ENCODE results near the gene MRPL2. TPM values are rescaled to one million over a fixed set of nuclear protein-coding genes. Genes with fewer than 3 reads are reported as not detected.

The MRPL2 gene
- total RNA-seq, 2 experiments from 2014 or later = 87.7 to 95.1 TPM

DNA sequence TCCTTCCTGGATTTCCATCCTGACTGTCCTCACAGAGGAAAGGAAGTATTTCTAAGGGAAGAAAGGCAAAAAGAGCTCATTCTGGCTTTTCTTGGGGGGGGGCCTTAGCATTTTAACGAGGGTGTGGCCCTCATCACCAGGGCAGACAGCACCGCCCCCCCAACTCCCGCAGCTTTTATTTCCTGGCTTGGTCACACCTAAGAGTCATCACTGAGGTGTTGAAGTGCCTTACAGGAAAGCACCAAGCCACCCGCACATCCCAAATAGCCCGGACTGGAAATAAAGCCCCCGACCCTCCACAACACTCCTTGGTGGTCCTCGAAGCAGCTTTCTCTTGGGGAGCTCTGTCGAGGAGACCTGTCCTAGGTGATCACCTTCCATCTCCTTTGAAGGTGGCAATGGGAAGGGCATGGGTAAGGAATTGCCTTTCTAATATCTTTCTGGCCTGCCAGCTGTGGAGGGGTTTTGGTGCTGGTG lies 18.1 kb upstream of the MRPL2 start:
- Mint-ChIP-seq H3K4me1 (ENCODE audit: low read depth) (peaks cover 7% of the 10 kb centered on the region), H3K9me3 (no peaks in the 10 kb centered on the region), H3K27me3 (ENCODE audit: low read depth) (peaks cover 14% of the 10 kb centered on the region), H3K4me3 (peak overlapping the region; percentile 65), H3K27ac (no peak overlapping the region), H3K36me3 (ENCODE audit: low read depth) (no peaks in the 10 kb centered on the region)
- CTCF ChIA-PET = interaction anchor here (0.5 to 2.9 kb wide), 3 partner anchors 25 to 175 kb away, joined by 3 to 16 read pairs (median 4); no protein-coding TSS in a partner anchor
- intact Hi-C loops (cut with micrococcal nuclease) = loop anchor here (10.0 kb wide), 1 partner anchor 427 kb away; no protein-coding TSS in a partner anchor
- no peak for DNase-seq

GRCh38 chr6:43076464-43077332 lies 17.5 kb upstream of the MRPL2 start:
- intact Hi-C loops (cut with micrococcal nuclease) = loop anchor here (10.0 kb wide), 1 partner anchor 428 kb away; no protein-coding TSS in a partner anchor
- no peaks in the 10 kb centered on the region for H3K36me3 Mint-ChIP-seq (ENCODE audit: low read depth)
- no peak for DNase-seq
- H3K9me3 Mint-ChIP-seq = no peaks in the 10 kb centered on the region
- peaks cover 7% of the 10 kb centered on the region for H3K4me1 Mint-ChIP-seq (ENCODE audit: low read depth)
- peaks cover 14% of the 10 kb centered on the region for H3K27me3 Mint-ChIP-seq (ENCODE audit: low read depth)
- H3K4me3 Mint-ChIP-seq = peak overlapping the region; percentile 65
- CTCF ChIA-PET = interaction anchor here (0.5 to 2.9 kb wide), 3 partner anchors 26 to 175 kb away, joined by 3 to 16 read pairs (median 4); no protein-coding TSS in a partner anchor
- no peak overlapping the region for H3K27ac Mint-ChIP-seq

DNA sequence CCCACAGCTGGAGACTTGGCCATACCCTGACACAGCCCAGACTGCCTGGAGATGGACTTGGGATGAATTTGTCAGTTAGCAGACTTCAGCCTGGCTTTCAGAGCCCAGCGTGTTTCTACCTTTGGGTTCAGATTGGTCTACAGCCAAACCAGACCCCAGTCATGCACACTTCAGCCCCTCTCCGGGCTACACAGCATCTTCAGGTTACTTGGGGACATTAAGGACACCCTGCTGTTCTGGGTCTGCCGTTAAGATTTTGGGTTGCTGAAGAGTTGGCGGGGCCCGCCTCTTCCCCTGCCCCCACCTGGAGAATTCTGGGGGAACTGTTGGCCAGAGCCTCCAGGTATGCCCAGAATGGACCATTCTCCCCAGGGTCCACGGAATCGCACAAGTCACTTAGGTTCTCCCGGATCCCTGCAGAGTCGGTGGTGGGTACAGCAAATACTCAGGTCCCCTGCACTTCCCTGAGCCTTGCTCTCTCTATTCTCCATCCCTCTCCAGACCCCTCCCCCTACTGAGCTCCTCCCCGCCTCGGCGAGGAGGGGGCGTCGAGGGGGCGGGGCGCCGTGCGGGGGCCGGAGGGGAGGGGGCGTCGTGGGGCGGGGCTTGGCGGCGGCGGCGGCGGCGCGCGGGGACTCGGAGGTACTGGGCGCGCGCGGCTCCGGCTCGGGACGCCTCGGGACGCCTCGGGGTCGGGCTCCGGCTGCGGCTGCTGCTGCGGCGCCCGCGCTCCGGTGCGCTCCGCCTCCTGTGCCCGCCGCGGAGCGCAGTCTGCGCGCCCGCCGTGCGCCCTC lies 16.6 kb upstream of the MRPL2 start, which contains the start of gene PTK7:
Gene PTK7, plus strand, starts transcription at position 645 of the 794 bp plus-strand sequence. CDS start 175 bp downstream, outside the sequence.
- peaks cover 7% of the 10 kb centered on the region for H3K4me1 Mint-ChIP-seq (ENCODE audit: low read depth)
- H3K36me3 Mint-ChIP-seq (ENCODE audit: low read depth) = no peaks in the 10 kb centered on the region
- intact Hi-C loops (cut with micrococcal nuclease) = loop anchor here (10.0 kb wide), 1 partner anchor 429 kb away; no protein-coding TSS in a partner anchor
- H3K4me3 Mint-ChIP-seq = peak within 1 kb of the TSS; percentile 65
- no peak within 1 kb of the TSS for H3K27ac Mint-ChIP-seq
- DNase-seq = peak; percentile 33
- H3K27me3 Mint-ChIP-seq (ENCODE audit: low read depth) = peaks cover 14% of the 10 kb centered on the region
- CTCF ChIA-PET = interaction anchor here (1.2 to 2.9 kb wide), 2 partner anchors 68 to 174 kb away, joined by 3 to 16 read pairs; no protein-coding TSS in a partner anchor
- no peaks in the 10 kb centered on the region for H3K9me3 Mint-ChIP-seq

DNA sequence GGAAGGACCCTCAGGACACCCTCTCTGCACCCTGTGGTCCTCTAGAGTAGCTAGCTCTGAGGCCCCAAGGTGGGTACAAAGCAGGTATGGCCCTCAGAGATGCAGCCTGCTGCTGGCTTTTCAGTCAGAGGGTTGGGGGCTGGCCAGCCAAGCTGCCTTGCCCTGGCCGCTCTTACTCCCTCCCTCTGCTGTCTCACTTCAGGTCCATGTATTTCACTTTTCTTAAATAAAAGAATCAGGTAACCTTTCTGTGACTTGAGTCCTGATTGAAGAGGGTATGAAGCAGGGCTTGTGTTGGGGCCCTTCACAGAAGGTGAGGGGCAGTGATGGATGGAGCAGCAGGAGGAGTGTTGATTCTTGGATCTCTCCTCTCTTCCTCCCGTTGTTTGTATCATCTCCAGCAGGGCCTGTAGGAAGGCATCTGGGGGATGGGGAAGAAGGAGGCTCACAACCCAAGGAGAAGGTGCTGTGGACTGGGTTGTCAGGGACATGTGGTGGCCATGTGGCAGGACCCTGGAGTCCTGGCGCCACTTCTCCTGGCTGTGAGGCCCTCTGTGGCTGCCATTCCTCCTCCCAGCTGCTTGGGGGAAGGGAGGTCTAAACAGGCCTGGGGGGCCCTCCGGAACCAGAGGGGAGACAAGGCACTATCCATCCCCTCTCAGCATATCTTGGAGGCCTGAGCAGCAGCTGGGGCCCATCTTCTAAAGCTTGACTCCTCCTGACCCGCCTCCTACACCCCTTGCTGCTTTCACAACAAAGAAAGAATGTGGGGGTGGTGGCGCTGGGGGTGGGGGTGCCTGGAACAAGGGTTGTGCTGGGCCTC lies 15.8 kb upstream of the MRPL2 start:
- H3K27ac Mint-ChIP-seq = no peak overlapping the region
- no peaks in the 10 kb centered on the region for H3K9me3 Mint-ChIP-seq
- intact Hi-C loops (cut with micrococcal nuclease) = loop anchor here (5.0 to 10.0 kb wide), 2 partner anchors 173 to 430 kb away; no protein-coding TSS in a partner anchor
- peaks cover 14% of the 10 kb centered on the region for H3K27me3 Mint-ChIP-seq (ENCODE audit: low read depth)
- H3K36me3 Mint-ChIP-seq (ENCODE audit: low read depth) = no peaks in the 10 kb centered on the region
- peaks cover 7% of the 10 kb centered on the region for H3K4me1 Mint-ChIP-seq (ENCODE audit: low read depth)
- no peak for DNase-seq
- CTCF ChIA-PET = interaction anchor here (1.2 to 2.9 kb wide), 2 partner anchors 68 kb away, joined by 6 to 16 read pairs; no protein-coding TSS in a partner anchor
- H3K4me3 Mint-ChIP-seq = peak overlapping the region; percentile 22

DNA sequence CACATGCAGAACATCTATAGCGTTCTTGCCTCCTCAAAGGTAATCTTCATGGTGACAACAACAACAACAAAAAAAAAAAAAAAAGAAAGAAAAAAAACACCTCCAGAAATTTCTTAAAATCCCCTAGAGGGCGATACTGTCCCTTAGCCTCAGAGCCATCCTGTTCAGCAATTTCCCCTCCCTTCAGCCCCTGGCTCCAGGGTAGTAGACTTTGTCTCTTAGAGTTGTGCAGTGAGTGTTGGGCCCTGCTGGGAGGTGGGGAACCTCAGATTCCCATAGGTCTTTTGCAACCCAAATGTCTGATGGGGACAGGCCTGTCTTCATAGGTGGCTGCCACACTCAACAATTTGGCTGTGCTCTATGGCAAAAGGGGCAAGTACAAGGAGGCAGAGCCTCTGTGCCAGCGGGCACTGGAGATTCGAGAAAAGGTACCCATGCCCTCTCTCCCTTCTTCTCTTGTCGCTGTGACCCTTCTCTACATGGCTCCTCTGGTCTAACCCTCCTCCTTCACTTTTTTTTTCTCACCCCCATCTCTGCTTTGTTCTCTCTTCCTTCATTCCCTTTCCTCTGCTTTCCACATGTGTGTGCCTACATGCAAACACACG lies 10.9 kb upstream of the MRPL2 start:
- Mint-ChIP-seq H3K4me3 (no peak overlapping the region), H3K9me3 (no peaks in the 10 kb centered on the region), H3K27ac (no peak overlapping the region), H3K4me1 (ENCODE audit: low read depth) (no peaks in the 10 kb centered on the region), H3K27me3 (ENCODE audit: low read depth) (no peaks in the 10 kb centered on the region), H3K36me3 (ENCODE audit: low read depth) (no peaks in the 10 kb centered on the region)
- DNase-seq = peak; percentile 37
- CTCF ChIA-PET = interaction anchor here (1.1 to 1.6 kb wide), 5 partner anchors 9 to 74 kb away, joined by 3 to 9 read pairs (median 6); no protein-coding TSS in a partner anchor
- intact Hi-C loops (cut with micrococcal nuclease) = loop anchor here (1.0 to 10.0 kb wide), 3 partner anchors 73 to 435 kb away; no protein-coding TSS in a partner anchor

- CTCF ChIA-PET = interaction anchor here (0.6 to 2.2 kb wide), 3 partner anchors 8 to 191 kb away, joined by 3 to 7 read pairs (median 3); no protein-coding TSS in a partner anchor
- no peaks in the 10 kb centered on the region for H3K9me3 Mint-ChIP-seq
Measured at GRCh38 chr6:43062818-43063217, 3.6 kb upstream of the MRPL2 start.

GRCh38 chr6:43061861-43062260 lies 2.6 kb upstream of the MRPL2 start:
- no peak for DNase-seq
- H3K4me1 Mint-ChIP-seq (ENCODE audit: low read depth) = peaks cover 29% of the 10 kb centered on the region
- CTCF ChIA-PET = no interaction called here
- H3K4me3 Mint-ChIP-seq = no peak overlapping the region
- no peaks in the 10 kb centered on the region for H3K27me3 Mint-ChIP-seq (ENCODE audit: low read depth)
- no peaks in the 10 kb centered on the region for H3K9me3 Mint-ChIP-seq
- peaks cover 11% of the 10 kb centered on the region for H3K36me3 Mint-ChIP-seq (ENCODE audit: low read depth)
- intact Hi-C loops (cut with micrococcal nuclease) = no loop called here
- H3K27ac Mint-ChIP-seq = no peak overlapping the region

More at GRCh38 chr6:43062818-43063217, 3.6 kb upstream of the MRPL2 start:
- H3K36me3 Mint-ChIP-seq (ENCODE audit: low read depth) = peaks cover 4% of the 10 kb centered on the region
- no peaks in the 10 kb centered on the region for H3K27me3 Mint-ChIP-seq (ENCODE audit: low read depth)
- intact Hi-C loops (cut with micrococcal nuclease) = no loop called here
- H3K27ac Mint-ChIP-seq = no peak overlapping the region
- H3K4me1 Mint-ChIP-seq (ENCODE audit: low read depth) = peaks cover 25% of the 10 kb centered on the region
- DNase-seq = no peak
- no peak overlapping the region for H3K4me3 Mint-ChIP-seq

DNA sequence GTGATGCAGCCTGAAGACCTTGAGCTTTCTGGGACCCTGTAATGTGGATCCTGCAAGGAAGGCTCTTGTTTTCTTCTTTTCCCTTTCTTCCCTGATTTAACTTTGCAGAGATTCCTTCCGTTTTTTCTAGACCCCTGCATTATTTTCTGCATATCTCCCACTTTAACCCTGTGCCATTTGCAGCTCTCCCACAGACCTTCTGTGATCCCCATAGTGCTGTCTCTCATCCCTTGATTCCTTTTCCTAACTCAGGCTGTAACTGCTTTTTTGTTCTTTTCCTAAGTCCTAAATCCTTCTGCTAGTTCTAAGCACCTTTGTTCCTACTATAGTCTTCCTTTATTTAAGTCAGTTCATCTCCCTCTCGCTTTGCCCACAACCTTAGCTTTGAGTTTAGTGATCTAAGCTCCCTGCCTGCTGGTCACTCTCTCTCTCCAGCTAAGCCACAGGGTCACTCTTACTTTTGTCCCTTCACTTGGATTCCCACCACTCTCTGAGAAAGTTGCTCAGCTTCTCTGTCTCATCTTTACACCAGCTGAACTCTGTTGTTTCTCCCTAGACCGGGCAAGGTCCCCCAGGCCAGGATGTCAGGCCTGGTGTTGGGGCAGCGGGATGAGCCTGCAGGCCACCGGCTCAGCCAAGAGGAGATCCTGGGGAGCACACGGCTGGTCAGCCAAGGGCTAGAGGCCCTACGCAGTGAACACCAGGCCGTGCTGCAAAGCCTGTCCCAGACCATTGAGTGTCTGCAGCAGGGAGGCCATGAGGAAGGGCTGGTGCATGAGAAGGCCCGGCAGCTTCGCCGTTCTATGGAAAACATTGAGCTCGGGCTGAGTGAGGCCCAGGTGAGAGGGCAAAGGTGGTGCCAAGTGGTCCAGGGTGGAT lies 1.8 kb upstream of the MRPL2 start:
- no peak for DNase-seq
- Mint-ChIP-seq H3K4me3 (peak overlapping the region; percentile 86), H3K27ac (no peak overlapping the region), H3K27me3 (ENCODE audit: low read depth) (no peaks in the 10 kb centered on the region), H3K36me3 (ENCODE audit: low read depth) (peaks cover 14% of the 10 kb centered on the region), H3K9me3 (no peaks in the 10 kb centered on the region), H3K4me1 (ENCODE audit: low read depth) (peaks cover 29% of the 10 kb centered on the region)
- intact Hi-C loops (cut with micrococcal nuclease) = no loop called here
- CTCF ChIA-PET = interaction anchor here (1.0 kb wide), 1 partner anchor 9 kb away, joined by 6 read pairs; no protein-coding TSS in a partner anchor

- peak overlapping the region; percentile 86 for H3K4me3 Mint-ChIP-seq
- CTCF ChIA-PET = interaction anchor here (2.3 kb wide), 1 partner anchor 83 kb away, joined by 8 read pairs; no protein-coding TSS in a partner anchor
- peaks cover 18% of the 10 kb centered on the region for H3K36me3 Mint-ChIP-seq (ENCODE audit: low read depth)
- no peak for DNase-seq
- H3K27ac Mint-ChIP-seq = peak overlapping the region; percentile 93
- H3K4me1 Mint-ChIP-seq (ENCODE audit: low read depth) = peaks cover 29% of the 10 kb centered on the region
- H3K9me3 Mint-ChIP-seq = no peaks in the 10 kb centered on the region
- H3K27me3 Mint-ChIP-seq (ENCODE audit: low read depth) = no peaks in the 10 kb centered on the region
- intact Hi-C loops (cut with micrococcal nuclease) = no loop called here
Measured at GRCh38 chr6:43060034-43060754, 960 bp upstream of the MRPL2 start.
